Stimulated activated CD8-positive, alpha-beta memory T cell treated with anti-CD3 and anti-CD28 coated beads, Interleukin-4, amount 100 ng/mL, for 4 hours (primary cell): ENCODE measurements around the gene ATP1B2.

Source experiments
- DNase-seq, 2 donors: peaks; one replicate each; pipeline ENCODE4 v3.0.0-alpha.2; 2020; ENCODE audit warnings: low read depth in 2 of 2, low spot score in 1 of 2

ATP1B2 gene

DNA sequence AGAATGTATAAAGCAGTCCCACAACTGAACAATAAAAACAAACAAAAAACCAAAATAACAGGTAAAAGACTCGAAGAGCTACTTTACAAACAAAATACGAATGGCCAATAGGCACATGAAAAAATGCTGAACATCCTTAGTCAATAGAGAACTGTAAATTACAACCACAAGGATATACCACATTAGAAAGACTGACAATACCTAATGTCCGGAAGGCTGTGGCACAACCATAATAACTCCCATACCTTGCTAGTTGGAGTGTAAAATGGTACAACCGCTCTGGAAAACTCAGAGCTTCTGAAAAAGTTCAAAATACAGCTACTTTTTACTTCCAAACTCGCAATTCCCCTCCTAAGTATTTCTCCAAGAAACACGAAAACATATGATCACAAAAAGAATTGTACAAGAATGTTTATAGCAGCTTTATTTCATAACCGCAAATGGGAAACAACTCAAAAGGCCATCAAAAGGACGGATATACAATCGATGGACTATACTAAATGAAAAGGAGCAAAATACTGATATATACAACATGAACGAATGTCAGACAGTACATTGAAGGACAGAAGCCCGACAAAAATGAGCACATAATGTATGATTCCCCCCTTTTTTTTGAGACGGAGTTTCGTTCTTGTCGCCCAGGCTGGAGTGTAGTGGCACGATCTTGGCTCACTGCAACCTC is 34.3 kb downstream of the ATP1B2 start:
- DNase-seq = no peak

DNA sequence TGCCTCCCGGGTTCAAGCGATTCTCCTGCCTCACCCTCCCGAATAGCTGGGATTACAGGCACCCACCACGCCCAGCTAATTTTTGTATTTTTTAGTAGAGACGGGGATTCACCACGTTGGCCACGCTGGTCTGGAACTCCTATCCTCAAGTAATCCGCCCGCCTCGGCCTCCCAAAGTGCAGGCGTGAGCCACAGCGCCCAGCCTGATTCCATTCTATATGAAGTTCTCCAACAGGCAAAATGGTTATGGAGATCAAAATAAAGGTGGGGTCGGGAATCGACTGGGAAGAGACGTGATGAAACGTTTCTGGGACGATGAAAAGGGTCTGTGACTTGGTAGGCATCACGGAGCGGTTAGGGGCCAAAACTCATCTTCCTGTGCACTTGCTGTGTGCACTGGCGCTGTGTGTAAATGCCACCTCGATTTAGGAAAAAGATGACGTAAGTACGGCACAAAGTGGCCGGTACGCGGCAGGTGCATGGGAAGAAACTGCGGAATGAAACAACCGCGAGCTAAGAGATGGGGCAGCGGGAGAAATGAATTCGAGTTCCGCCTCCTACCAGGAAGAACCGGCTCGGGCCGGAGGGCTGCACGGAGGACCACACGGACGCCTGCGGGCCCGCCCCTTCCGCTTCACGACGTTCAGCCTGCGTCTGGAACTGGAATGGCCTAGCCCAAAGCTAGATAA is 35.0 kb downstream of the ATP1B2 start:
- peak; percentile 72 to 75 for DNase-seq

DNA sequence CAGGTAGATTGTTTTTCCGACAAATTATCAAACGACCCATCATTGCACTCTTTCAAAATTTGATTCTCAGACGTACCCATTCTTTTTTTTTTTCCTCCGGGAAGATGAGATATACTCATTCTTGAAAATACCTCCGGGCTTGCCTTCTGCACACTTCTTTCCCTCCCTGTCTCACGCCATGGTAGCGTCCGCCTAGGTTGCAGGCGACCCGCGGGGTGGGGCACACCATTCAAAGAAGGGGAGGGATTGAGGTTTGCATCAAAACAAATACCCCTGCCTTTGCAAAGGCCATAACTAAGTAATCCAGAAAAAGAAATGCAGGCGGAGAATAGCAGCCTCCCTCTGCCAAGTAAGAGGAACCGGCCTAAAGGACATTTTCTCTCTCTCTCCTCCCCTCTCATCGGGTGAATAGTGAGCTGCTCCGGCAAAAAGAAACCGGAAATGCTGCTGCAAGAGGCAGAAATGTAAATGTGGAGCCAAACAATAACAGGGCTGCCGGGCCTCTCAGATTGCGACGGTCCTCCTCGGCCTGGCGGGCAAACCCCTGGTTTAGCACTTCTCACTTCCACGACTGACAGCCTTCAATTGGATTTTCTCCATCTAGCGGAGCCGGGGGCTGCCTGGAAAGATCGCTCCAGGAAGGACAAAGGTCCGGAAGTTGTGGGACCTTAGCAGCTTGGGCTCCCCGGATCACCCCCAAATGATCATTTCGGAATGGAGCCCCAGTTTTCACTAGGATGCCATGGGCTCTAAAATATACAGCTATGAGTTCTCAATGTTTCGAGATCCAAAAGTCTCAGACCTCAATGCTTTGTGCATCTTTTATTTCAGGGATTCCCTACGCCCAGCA is 35.7 kb downstream of the ATP1B2 start:
- DNase-seq = peak; percentile 46 to 63

DNA sequence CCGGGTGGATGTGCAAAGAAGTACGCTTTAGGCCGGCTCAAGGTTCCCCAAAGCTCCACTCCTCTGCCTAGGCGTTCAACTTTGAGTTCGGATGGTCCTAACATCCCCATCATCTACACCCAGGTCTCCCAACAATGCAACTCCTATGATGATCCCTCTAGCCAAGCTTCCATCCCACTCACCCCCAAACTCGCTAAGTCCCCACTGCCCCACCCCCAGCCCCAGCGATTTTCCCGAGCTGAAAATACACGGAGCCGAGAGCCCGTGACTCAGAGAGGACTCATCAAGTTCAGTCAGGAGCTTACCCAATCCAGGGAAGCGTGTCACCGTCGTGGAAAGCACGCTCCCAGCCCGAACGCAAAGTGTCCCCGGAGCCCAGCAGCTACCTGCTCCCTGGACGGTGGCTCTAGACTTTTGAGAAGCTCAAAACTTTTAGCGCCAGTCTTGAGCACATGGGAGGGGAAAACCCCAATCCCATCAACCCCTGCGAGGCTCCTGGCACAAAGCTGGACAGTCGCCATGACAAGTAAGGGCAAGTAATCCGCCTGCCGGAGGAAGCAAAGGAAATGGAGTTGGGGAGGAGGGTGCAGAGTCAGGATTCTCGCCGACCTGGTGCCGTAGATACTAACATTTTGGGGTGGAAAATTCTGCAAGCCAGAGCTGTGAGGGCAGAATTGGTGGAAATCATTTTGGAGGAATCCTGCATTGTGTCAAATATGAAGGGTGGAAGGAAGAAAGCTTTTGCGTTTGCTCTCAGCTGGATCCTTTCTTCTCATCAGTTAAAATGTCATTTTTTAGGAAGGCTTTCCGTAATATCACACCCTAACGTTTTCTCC is 36.6 kb downstream of the ATP1B2 start, which contains the start of gene TP53:
TP53 (minus strand) TSS at position 419 of the 836 bp plus-strand sequence. CDS start 10,896 bp downstream, outside the sequence.
- DNase-seq = peak; percentile 70 to 76

DNA sequence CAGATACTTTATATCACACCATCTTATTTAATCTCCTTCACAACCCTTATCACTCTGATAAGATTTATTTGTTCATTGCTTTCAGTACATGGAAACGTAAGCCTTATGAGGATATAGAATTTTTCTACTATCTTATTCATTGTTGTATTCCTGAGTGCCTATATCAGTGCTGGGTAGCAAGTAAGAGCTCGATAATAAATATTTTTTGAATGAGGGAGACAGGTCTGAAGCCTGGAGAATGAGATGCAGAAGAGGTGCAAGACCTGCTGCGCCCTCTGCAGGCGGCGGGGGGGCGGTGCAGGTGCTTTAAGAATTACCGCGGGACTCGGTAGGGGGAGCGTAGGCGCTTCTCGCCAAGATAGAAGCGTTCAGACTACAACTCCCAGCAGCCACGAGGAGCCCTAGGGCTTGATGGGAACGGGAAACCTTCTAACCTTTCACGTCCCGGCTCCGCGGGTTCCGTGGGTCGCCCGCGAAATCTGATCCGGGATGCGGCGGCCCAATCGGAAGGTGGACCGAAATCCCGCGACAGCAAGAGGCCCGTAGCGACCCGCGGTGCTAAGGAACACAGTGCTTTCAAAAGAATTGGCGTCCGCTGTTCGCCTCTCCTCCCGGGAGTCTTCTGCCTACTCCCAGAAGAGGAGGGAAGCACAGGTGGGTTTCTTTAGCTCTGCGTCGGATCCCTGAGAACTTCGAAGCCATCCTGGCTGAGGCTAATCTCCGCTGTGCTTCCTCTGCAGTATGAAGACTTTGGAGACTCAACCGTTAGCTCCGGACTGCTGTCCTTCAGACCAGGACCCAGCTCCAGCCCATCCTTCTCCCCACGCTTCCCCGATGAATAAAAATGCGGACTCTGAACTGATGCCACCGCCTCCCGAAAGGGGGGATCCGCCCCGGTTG is 37.4 kb downstream of the ATP1B2 start, which contains the start of gene WRAP53:
WRAP53 (plus strand) TSS at position 570 of the 900 bp plus-strand sequence; CDS start at position 742, 172 bp downstream.
- DNase-seq = peak; percentile 88 to 94

DNA sequence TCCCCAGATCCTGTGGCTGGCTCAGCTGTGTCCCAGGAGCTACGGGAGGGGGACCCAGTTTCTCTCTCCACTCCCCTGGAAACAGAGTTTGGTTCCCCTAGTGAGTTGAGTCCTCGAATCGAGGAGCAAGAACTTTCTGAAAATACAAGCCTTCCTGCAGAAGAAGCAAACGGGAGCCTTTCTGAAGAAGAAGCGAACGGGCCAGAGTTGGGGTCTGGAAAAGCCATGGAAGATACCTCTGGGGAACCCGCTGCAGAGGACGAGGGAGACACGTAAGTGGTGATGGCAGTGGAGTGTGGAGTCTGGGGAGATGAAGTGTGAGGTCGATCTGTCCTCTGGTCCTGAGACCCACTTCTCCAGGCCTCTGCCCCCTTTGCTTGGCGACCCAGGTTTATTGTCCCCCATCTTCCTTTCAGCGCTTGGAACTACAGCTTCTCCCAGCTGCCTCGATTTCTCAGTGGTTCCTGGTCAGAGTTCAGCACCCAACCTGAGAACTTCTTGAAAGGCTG is 38.1 kb downstream of the ATP1B2 start:
- DNase-seq = no peak

DNA sequence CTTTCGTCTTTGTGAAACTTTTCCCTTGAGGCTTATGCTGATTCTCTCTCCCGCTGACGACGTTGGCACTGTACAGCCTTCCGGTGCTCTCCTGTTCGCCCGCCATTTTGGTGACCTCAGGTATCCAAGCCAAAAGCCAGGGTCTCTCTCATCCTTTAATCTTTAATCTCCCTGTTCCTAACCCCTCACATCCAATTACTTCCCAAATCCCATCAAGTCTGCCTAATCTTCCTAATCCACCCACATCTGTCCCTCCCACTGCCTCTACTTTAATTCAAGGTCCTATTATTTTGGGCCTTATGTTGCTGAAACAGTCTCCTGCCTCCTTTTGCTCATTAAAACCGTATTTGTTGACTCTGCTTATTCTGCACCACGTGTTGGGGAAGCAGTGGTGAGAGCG is 44.9 kb downstream of the ATP1B2 start:
- no peak for DNase-seq

DNA sequence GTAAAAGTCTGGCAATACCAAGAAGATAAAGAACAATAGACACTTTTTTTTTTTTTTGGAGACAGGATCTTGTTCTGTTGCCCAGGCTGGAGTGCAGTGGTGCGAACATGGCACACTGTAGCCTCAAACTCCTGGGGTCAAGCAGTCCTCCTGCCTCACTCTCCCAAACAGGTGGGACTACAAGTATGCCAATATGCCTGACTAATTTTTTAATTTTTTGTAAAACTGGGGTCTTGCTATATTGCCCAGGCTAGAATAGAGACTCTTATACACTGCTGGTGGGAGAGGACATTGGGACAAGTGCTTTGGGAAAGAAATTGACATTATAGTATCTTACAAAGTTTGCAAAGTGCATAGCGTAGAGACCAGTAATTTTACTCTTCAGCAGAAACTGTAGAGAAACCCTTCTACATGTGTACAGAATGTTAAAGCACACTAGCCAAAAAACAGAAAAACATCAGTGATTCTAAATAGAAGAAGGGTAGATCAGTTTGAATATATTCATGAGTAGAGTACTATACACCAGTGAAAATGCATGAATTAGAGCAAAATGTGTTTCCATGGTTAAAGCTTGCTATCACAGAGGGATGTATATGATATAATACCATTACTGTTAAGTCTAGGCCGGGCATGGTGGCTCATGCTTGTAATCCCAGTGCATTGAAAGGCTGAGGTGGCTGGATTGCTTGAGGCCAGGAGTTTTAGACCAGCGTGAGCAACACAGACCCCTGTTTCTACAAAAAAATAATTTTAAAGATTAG is 47.3 kb downstream of the ATP1B2 start:
- no peak for DNase-seq

DNA sequence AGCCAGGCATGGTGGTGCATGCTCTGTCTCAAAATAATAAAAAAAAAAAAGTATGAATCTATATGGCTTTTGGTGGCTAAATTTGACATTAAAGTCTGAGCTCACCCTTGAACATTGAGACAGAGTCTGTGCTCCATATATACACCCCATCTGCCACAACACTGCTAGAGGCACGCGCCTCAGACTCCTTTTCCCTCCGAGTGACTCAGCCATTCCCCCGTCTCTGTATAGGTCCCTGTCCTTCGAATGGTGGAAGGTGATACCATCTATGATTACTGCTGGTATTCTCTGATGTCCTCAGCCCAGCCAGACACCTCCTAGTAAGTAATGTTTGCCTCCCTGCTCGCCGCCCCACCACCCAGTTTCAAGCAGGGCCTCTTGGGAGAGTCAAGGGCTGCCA is 49.8 kb downstream of the ATP1B2 start:
- DNase-seq = no peak

DNA sequence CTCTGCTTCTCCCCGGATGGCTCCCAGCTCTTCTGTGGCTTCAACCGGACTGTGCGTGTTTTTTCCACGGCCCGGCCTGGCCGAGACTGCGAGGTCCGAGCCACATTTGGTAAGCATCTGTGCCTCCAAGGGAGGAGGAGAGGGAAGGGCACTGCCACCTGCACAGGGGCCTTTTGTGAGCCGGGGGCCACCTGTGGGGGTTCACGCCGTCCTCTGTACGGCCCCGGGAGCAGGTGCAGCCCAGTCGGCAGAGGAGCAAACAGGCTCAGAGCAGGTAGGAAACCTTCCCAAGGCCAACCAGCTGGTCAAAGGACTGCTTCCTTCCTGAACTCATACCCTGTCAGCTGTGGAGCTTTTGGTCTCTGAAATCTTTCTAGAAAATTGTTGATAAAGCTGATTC is 51.0 kb downstream of the ATP1B2 start:
- DNase-seq = no peak

DNA sequence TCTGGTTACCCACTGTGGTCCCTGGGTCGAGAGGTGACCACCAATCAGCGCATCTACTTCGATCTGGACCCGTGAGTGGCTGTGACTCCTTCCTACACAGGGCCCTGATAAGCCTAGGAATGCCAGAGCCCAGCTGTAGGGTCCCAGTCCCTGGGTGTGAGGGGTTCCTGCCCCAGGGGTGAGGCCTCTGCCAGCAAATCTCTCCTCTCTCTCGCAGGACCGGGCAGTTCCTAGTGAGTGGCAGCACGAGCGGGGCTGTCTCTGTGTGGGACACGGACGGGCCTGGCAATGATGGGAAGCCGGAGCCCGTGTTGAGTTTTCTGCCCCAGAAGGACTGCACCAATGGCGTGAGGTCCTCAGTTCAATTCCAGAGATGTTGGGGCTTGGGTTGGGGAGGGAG is 52.0 kb downstream of the ATP1B2 start:
- DNase-seq = no peak

DNA sequence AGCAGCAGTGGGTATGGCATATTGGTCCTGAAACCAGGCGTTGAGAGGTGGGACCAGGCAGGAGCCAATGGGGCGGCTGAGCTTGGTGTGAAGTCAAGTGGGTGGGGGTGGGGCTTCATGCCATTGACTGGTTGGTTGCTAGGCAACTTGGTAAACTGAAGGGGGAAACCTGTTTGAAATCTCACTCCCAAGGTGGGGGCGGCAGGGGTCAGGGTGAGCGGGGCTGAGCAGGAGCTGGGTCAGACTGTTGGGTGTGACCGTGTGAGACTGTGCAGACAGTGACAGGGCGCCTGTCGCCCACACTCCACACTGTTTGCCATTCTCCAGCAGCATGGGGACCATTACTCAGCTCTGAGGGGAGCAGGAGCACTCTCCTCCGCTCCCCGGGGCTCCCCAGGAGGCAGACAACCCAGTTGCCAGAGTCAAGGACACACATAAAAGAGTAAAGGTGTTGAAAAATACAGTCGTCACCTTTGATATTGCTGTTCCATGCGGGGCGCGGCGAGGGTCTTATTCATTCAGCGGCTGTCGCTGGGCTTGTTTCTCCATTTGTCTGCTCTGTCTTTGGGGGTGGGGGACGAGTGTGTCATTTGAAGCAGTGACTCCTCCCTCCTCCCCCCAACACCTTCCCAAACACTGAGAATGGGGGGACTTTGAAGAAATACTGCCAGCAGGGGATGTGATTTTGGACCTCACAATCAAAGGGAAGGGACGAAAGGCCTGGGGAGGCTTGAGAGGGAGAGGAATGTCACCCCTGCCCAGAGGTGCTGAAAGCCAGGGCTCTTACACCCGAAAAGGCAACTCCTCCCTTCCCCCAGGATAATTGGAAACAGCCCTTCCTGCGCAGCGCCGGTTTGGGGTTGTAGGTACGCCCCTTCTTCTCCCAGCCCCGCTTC is 53.1 kb downstream of the ATP1B2 start:
- DNase-seq = no peak

DNA sequence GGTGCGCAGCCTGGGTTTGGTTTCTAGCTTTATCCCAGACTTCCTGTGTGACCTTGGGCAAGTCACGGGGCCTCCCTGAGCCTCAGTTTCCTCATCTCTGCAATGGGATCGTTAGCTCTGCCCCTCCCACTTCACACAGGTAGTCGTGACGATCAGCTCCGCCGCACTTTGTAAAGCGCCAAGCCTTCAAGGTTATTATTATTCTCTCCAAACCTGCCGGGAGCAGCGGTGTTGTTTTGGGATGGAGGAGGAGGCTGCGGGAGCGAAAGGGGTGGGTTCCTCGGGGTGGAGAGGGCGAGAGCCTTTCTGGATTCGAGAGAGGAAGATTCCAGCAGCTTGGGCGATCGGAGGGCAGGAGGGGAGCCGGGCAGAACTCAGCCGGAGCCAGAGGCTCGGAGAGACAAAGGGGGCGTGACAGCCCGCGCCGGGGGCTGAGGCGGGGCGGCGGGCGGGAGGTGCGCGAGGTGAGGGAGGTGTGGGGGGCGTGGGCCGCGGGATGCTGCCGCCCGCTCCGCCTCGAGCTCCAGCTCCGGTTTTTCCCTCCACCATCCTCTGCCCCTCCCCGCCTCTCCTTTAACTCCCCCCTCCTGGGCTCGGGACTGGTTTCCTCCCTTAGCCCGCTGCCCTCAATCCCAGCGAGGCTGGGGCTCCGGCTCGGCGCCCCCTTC is 54.0 kb downstream of the ATP1B2 start, which contains the start of gene EFNB3:
EFNB3 (plus strand) TSS at position 602 of the 668 bp plus-strand sequence. CDS start 397 bp downstream, outside the sequence.
- no peak for DNase-seq

DNA sequence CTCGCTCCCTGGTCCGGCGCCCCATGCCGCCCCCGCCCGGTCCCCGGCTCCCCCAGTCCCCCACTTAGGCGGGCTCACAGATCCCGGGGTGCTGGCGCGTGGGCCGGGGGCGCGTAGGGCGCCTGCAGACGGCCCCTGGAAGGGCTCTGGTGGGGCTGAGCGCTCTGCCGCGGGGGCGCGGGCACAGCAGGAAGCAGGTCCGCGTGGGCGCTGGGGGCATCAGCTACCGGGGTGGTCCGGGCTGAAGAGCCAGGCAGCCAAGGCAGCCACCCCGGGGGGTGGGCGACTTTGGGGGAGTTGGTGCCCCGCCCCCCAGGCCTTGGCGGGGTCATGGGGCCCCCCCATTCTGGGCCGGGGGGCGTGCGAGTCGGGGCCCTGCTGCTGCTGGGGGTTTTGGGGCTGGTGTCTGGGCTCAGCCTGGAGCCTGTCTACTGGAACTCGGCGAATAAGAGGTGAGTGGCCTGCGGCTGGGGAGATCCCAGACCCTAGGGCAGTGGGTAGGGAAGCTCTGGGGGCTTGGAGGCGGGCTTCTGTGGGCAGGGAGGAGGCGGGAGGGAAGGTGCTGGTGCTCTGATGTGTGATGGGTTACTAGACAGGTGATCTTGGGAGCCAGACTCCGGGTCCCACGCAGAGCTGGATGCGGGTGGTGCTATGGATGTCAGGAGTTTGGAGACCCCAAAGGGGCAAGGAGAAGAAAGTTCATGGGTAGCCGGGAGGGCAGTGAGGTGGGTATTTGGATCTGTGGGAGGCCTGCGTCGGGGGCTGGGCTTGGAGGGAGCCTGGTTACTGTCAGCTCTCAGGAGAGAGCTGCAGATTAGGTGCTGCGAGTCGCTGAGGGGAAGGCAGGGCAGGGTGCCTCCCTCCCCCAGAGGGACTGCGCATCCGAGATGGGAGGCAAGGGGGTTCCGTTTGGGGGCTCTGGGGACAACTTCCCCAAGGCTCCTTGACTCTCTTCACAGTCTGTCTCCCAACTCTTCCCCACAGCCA is 54.8 kb downstream of the ATP1B2 start:
- no peak for DNase-seq

DNA sequence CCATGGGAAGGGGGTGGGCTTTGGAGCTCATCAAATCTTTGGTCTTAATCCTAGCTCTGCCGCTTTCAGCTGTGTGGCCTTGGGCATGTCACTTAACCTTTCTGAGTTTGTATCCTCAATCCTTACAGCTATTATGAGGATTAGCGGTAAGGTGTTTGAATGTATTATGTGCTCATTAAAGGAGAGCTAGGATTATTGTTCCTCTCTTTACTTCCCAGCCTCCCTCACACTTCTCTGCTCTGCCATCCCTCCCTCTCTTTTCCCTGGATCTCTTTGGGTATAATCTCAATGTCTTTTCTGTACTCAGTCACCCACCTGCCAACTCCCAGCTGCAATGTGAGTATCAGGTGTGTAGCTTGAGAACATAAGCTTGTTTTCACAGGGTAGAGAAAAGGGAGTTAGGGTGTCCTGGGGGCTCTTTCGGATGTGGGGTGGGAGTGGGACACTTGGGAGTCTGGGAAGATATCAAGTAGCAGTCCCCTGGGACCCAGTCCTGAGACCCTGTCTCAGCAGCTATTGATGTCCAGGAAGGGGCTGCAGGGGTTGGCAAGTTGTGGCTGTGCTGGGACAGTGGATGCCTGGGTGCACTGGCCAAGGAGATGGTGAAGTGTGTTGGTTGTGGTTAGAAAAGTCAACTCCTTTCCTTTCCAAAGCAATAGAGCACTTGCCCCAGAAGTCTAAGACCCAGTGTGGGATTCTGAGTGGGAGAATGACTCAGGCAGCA is 56.1 kb downstream of the ATP1B2 start:
- DNase-seq = no peak
